ENCODE data around the gene KANK4. TPM values are rescaled to one million over a fixed set of nuclear protein-coding genes. Genes with fewer than 3 reads are reported as not detected.

Gene KANK4
- total RNA-seq, 1 donor from 2014 or later: 0.47 TPM

DNA sequence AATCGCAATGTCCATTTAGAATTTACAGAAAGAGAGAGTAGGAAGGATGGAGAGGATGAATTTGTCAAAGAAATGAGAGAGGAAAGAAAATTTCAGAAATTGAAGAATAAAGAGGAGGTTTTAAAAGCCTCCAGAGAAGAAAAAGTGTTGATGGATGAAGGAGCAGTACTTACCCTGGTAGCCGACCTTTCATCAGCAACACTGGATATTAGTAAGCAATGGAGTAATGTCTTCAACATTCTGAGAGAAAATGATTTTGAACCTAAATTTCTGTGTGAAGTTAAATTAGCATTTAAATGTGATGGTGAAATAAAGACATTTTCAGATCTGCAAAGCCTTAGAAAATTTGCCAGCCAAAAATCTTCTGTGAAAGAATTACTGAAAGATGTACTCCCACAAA lies 112.0 kb downstream of the KANK4 start:
- no peak for DNase-seq

DNA sequence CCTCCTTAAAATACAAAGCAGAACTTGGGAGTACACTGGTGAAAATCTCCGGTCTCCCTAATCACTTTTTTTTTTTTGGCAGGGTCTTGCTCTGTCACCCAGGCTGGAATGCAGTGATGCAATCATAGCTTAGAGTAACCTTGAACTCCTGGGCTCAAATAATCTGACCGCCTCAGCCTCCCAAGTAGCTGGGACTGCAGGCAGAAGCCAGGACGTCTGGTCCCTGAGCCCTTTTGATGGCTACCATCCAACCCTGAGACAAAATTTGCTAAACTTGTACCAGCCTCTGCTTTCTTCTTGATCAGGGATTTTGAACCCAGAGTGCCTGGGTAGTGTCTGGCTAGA lies 120.5 kb downstream of the KANK4 start:
- no peak for DNase-seq

DNA sequence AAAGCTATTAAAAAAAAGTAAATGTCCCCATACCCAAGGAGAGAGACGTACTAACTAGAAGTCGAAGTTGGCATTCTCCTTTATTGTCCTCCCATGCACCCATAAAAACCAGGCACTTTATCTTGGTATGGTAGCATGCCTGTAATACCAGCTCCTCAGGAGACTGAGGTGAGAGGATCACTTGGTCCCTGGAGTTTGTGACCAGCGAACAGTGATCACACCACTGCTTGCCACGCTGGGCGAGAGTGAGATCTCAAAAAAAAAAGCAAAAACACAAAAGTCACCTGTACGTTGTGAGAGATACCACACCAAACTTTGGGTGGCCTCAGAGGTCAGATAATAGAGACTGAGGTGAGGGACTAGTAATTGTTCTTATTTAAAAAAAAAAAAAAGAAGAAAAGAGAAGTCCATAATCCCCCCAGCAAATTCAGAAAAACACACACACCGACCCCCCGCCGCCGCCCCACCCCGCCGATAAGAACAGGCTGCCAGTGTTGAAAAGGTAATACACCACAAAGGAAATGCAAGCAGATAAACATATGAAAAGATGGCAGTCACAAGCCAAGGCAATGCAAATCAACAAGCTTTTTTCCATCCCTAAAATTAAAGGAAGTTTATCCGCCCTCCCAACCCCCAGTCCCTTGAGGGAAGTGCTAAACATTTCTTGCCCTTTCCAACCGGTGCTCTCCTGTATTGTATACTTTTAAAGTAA lies 121.0 kb downstream of the KANK4 start:
- no peak for DNase-seq

DNA sequence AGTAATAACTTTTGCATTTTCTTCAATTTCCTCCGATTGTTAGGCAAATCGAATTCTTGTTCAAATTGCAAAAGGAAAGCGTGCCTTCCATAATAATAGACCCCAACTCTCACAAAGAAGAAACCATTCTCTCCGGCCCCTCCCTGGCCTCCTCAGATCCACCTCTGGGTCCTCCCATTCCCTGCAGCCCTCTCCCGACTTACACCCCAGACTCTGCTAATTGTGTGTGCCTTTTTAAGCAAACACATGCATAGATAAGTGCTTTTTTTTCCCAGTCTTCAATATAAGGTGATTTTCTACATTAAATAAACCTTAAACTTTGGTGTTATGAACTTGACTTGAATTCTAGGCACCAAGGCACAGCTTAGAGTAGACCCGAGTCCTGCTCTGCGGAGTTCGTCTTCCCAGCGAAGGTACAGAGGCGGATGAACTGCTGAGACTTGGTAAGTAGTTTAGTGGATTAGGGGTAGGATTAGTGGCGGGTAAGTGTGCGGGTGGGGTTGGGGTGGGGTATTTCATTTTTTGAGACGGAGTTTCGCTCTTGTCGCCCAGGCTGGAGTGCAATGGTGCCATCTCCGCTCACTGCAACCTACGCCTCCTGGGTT lies 123.0 kb downstream of the KANK4 start:
- DNase-seq: no peak

DNA sequence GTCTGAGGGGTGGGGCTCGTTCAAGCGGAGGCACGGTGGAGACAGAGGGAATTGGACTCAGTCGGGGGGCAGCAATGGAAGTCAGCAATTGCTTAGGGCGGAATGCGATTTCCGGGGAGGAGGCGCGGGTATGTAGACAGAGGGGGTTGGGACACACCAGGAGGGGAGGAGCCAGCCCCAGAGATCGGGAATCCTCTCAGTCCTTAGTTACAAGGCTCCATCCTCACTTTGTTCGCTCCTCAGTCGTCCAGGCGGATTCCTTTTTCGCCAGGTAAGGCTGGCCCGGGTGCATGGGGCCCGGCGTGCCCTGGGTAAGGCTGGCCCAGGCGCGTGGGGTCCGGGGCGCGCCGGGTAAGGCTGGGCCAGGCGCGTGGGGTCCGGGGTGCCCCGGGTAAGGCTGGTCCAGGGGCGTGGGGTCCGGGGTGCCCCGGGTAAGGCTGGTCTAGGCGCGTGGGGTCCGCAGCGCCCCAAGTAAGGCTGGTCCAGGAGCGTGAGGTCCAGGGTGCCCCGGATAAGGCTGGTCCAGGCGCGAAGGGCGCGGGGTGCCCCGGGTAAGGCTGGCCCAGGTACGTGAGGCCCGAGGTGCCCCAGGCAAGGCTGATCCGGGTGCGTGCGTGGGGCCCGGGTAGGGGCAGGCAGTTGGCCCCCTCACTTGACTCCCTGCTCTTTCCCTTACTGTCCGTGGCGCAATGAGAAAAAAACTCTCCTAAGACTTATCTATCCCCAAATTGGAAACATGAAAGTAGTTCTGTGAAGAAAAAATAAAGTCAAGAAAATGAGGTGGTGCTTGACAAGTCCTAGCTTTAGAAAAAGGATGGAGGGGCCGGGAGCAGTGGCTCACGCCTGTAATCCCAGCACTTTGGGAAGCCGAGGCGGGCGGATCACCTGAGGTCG lies 124.3 kb downstream of the KANK4 start, which contains the start of gene L1TD1:
Gene L1TD1, plus strand, starts transcription at position 199 of the 894 bp plus-strand sequence. CDS start 11,780 bp downstream, outside the sequence.
- no peak for DNase-seq

DNA sequence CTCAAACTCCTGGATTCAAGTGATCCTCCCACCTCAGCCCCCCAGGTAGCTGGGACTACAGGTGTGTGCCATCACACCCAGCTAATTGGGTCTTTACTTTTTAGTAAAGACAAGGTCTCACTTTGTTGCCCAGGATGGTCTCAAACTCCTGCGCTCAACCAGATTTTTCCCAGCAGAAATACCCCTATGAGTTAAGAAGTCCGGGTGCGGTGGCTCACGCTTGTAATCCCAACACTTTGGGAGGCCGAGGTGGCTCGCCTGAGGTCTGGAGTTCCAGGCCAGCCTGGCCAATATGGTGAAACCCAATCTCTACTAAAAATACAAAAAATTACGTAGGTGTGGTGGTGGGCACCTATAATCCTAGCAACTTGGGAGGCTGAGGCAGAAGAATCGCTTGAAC lies 131.1 kb downstream of the KANK4 start:
- DNase-seq: no peak

DNA sequence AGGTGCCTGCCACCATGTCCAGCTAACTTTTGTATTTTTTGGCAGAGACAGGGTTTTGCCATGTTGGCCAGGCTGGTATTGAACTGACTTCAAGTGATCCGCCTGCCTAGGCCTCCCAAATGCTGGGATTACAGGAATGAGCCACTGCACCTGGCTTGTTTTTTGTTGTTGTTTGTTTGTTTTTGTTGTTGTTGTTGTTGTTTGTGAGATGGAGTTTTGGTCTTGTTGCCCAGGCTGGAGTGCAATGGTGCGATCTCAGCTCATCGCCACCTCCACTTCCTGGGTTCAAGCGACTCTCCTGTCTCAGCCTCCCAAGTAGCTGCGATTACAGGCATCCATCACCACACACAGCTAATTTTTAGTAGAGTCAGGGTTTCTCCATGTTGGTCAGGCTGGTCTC lies 131.7 kb downstream of the KANK4 start:
- no peak for DNase-seq

Small RNA genes lying within 50 kb of the gene (small RNA-seq; reads per million reads assigned to genes)
- gene RNU6-371P: not detected

Other genes starting within 250 kb of the KANK4 start
- gene L1TD1, start 124.6 kb downstream of the KANK4 start, total RNA-seq: not detected
- gene USP1, start 117.6 kb upstream of the KANK4 start, total RNA-seq: 69.9 TPM

Data from occipital lobe (tissue), 3 donors.